NCI-H1930 (cell line): ENCODE data around the gene SLC6A5.

Experiments used
- DNase-seq, 2 experiments: peaks; one replicate each; lab custom pipeline; 2025; lab: John Stamatoyannopoulos, UW

SLC6A5 gene

DNA sequence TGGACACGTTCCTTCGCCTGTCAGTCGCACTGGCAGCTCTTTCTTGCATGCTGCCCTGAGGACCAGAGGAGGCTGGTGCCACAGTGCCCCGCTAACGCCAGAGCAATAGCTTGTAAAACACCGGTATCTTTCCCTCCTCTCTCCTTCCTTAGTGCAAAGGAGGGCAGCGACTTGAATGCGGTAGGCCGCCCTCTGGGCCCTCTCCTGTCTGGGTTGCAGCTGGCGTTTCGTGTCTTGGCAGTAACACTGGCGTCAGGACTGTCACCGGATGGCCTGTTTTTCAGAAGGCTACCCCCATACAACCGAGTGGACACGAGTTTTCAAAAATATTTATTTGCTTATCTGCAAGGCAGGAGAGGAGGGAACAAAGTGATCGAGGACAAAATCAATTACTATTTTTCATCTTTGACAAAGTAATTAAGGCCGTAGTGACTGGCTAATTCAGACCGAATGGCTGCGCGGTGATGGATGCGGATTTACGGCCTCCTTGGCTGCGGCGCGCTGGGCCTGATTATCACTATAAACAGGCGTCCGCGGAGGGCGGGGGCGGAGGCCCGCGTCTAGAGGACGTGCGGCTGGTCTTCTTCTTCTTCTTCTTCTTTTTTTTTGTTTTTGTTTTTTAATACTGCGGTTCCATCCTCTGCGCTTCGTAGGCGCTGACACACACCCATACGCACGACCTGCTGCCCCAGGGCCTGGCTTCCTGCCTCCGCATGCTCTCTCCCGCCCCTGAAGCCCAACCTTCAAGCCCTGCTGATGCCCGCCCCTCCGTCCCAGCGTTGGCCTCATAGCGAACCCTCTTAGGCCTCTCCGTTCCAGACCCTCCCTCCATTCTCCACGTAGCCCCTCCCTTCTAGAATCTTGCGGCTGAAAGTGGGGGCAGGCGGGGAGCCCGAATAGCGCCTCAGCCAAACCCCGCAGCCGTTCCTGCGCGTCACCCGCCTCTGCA is 2.9 kb upstream of the SLC6A5 start:
- DNase-seq = no peak

DNA sequence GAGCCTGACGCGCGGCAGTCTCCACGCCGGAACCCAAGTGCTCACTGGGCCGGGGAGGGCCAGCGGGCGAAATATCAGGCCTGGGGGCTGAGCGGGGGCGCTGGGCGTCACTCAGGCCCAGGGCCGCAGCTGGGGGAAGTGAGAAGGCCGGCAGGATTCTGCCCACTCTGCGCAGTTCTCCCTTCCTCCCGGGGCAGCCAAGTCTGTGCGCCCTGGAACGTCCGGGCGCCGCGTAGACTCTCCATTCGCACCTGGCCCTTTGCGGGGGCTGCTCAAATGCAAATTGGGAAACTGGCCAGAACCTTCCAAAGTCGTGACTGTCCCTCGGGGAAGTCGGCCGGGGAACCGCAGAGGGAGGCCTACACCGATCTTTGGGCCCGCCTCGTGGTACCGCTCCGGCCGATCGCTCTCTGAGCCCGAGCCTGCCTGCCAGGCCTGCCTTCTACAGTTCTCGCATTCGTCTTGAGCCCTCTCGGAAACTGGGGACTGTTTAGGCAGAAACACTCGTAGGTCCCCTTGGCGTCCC is 2.2 kb upstream of the SLC6A5 start:
- no peak for DNase-seq

DNA sequence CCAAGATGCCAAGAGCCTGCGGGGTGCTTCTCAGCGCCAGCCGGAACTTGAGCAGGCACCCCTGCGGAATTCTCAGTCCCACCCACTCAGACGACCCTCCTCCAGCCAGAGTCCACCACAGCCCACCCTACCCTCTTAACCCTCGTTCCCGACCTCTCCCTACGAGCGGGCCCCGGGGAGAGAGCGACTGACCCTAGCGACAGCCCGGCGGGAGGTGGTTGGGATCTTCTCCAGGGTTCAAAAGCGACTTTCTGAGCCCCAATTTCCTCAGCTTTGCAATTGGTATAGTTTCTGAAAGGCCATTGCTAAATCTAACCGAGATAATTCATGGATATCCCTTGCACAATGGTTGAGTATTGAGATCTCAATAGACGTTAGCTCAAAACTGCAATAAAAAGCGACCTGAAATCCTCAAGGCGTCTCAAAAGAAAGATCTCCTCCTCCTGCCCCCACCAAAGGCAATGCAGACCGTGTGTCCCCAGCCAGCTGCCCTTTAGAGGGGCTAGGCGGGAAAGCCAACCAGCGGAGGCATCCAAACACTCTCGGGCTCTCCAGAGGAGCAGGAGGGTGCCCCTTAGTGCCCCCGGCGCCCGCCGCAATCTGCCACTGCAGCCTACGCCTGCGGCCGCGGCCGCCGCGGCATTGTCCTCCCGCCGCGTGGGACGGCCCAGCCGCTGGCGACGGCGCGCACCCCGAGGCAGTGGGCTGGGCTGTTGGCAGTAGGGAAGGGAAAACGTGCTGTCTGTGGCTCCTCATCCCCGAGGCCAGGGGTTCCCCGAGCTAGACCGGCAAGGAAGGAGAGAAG is 1.5 kb upstream of the SLC6A5 start:
- DNase-seq = no peak

DNA sequence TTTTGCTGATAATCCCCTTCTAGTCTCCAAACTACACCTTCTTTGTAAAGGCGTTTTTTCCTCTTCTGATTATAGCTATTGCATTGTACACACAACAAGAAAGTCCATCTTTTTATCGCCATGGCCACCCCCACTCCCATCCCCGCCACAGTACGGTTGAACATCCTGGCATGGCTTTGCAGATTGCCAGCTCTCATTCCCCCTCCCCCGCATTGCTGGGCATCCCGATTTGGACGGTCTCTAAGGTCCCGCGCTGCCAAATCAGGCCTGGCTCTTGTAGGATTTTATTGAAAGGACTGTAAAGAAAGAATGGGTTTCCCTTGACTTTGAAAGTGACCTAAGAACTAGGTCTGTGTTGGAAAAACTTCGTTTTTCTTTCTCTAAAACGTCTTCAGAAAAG is 916 bp upstream of the SLC6A5 start:
- no peak for DNase-seq

DNA sequence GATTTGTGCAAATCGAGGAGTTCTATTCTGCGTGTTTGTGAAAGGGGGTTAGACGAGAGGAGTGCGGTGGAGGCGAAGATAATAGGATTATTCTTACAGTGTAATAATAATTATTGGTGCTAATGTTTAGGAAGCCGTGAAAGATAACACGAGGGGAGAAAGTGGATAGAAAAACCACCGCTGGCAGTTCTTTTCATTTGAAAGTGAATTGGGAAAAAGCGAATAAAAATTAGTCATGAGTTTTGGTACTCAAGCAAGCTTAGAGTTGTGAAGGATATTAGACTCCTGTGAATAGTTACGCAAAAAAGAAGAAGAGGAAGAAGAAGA is 575 bp downstream of the SLC6A5 start:
- DNase-seq = no peak

DNA sequence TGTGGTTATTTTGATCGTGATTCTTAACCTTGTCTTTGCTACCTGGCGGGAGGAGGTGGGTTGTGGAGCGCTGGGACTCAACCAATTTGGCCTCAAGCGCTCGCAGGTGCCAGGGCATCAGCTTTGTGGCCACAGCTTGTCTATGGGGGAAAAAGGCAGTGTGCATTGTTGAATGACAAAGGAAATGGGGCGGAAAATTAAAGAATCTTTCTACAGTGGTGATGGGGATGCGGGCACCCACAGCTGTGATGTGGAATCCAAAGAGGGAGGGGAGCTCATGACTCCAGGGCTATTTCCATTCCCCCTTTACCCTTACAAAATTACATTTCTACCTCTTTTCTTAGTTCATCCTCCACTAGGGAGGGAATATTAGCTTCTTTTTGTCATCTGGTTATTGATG is 1.1 kb downstream of the SLC6A5 start:
- DNase-seq = no peak

DNA sequence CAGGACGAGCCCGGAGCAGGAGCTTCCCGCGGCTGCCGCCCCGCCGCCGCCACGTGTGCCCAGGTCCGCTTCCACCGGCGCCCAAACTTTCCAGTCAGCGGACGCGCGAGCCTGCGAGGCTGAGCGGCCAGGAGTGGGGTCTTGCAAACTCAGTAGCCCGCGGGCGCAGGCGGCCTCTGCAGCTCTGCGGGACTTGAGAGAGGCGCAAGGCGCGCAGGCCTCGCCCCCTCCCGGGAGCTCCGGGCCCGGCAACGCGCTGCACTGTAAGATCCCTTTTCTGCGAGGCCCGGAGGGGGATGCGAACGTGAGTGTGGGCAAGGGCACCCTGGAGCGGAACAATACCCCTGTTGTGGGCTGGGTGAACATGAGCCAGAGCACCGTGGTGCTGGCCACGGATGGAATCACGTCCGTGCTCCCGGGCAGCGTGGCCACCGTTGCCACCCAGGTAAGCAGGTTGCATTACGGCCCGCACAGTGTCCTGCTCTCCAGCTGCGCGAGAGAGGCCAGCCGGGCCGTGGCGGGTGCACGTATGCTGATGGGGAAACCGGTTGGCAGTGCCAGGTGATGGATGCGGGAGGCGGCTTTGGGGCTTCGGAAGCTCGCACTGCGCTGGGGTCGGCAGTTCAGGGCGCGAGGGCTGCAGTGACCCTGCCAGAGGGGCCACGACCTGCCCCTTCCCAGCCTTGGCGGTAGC is 2.0 kb downstream of the SLC6A5 start:
- no peak for DNase-seq

DNA sequence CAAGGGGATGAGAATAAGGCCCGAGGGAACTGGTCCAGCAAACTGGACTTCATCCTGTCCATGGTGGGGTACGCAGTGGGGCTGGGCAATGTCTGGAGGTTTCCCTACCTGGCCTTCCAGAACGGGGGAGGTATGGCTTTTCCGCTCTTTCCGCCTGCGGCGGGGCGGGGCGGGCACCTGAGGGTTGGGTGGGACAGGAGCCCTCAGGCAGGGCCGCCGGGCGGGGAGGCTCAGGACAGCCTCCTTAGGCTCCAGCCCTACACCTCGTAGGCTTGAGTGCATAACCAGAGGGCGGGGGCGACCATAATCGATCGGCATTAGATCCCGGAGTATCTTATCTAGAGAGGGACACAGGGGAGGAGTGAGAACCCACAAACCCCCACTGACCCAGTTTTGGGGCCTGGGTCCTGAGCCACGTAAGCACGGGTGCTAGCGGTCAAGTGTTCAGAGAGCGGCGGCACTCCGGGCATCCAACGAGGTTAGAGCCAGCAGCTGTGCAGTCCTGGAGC is 4.9 kb downstream of the SLC6A5 start:
- DNase-seq = no peak

DNA sequence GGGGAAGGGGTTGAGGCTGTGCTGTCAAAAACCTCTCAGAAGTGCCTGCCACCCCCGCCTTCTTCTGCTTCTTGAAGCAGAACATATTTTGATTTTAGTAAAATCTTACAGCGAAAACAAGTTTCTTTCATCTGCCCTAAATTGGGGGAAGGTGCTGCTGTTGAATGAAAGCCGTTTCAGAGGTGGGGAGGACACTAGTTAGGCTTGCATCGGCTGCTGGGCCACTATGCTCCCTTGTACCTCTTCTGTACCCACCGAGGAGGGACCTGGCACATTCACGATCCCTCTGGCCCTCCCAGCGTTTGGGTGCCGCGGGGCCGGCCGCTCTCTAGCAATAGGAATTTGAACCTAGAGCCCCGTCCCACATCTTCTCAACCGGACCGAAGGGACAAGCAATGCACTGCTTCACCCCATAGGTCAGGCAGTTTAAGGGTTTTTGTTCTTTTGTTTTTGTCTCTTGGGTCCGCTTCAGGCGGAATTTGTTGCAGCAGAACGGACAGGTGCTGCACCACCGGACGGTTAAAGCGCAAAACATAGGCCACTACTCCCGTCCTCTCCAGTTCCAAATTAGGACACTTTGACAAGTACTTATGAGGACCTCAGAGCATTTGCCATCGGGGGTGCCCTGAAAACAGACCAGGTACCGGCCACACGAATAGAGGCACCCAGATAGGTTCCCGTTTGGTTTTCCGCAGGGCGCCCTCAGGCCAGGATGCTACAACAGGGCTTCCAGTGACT is 5.6 kb downstream of the SLC6A5 start:
- no peak for DNase-seq

DNA sequence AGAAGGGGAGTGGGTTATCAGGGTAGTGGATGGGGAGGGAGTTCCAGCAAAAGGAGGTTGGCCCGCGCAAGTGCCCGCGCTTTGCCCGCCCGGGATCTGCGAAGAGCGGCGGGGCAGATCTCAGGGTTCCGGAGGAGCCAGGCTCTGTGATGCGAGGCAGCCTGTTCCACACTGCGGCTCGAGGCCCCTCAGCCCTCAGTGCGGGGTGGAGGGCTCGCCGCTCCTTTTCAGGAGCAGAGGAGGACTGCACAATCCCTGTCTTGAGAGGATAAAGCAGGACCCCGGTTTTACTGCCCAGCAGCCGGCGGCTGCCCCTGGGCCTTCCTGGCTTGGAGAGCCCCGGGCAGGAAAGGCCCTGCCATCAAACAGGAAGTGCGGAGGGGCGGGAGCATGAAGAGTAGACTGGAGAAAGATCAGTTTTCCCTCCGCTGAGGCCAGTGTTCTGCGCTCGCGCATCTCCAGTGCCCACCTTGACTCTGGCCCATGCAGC is 6.2 kb downstream of the SLC6A5 start:
- no peak for DNase-seq

DNA sequence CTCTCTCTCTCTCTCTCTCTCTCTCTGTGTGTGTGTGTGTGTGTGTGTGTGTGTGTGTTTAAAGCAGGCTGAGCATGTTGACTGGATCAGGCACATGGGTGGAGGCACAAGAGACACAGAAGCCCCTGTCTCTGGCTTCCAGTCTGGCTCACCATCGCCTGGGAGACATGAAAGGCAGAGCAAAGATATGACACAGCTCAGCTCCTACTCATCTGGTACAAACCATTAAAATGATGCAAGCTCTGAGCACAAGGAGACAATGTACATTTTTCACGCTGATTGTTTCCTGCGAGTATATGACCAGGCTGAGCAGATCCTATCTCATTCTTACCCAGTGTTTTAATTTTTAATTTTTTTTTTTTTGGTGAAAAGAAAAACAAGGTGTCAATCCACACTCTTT is 9.5 kb downstream of the SLC6A5 start:
- no peak for DNase-seq

DNA sequence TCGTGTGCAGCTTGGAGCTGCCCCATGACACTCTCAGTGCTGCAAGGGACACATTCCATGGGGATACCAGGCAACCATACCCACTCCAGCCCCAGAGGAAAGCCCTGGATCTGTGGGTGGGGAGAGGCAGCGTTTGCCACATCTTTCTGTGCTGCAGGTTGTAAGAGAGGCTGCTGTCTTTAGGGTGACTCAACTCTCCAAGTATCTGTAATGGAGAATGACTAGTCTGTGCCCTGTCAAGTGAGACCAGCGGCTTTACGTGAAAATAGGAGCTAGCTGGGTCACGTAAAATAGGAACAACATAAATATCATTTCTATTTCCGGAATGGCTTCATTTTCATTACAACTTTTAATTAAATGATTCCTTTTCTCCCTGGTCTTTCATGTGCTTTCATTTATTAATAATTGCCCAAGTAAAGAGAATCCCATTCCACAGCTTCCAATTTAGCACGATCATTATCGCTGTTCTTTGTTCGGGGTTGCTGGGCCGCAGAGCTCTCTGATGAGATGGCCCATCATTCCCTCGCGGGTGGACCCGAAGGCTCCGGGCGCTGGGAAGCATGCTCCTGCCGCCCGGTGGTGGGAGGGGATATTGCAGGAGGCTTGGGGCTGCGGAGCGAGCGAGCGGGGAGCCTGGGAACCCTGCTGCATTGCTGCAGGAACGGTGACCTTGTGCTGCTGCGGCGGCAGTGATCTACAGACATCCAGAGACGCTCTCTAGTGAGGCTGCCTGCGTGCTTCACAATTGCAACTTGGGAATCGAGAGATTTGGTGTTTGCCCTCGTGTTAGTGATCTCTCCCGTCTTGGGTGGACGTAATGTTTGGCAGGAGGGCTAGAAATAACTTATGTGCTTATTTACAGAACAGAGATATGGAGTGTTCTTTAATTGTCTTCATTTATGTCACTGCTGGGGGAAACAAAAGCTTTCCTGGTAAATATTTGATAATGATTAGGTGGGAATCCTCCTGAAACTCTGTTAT is 10.6 kb downstream of the SLC6A5 start:
- DNase-seq = peak; percentile 86 to 87

DNA sequence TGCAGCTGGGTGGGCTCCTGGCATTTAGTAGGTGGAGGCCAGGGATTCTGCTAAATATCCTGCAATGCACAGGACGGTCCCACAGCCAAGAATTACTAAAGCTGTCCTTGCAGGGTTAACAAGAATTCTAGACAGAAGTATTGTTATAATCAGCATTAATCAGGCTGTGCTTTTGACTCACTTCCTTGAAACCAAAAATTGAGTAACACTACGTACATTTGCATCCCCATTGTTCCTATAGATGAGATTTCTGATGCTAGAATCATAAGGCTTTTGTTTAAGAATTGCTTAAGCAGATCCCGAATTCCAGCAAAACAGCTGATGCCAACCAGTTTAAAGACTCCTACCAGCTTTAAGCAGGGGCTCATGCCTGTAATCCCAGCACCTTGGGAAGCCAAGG is 11.4 kb downstream of the SLC6A5 start:
- no peak for DNase-seq

DNA sequence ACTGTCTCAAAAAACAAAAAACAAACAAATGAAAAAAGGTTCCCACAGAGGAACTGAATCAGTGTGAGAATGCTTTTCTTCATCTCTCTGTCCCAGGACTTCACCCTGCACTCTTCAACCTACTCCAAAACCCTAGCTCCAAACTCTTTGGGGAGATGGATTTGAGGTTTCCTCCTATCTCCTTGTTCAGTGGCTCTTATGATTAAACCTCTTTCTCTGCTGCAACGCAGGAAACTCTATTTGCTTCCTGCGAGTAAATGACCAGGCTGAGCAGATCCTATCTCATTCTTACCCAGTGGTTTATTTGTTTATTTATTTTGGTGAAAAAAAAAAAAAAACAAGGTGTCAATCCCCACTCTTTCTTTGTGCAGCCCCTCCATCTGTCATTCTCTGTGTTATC is 12.0 kb downstream of the SLC6A5 start:
- DNase-seq = no peak

DNA sequence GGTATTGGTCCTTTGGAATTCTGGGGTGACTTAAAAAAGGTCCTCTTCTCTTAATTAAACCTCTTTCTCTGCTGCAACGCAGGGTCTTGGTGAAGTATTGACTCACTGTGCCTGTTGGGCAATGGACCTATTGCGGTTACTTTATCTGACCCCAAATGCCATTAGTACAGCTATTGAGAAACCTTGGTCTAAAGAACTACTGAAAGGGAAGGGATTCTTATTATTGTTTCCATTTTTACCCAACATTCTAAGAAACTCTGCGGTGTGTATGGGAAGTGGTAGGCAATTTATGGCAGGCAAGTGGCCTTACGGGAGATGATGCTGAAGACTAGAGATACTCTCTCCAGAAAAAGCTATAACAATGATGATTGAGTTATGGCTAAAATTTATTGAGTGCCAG is 12.5 kb downstream of the SLC6A5 start:
- no peak for DNase-seq

DNA sequence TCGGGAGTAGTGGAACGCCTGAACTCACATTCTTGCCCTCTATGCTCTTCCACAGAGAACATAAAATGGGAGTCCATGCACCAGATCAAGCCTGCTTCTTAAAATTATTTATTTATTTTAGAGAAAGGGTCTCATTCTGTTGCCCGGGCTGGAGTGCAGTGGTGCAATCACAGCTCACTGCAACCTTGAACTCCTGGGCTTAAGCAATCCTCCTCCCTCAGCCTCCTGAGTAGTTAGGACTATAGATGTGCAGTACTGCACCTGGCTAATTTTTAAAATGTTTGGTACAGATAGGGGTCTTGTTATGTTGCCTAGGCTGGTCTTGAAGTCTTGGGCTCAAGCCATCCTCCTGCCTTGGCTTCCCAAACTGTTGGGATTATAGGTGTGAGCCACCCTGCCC is 13.0 kb downstream of the SLC6A5 start:
- no peak for DNase-seq

DNA sequence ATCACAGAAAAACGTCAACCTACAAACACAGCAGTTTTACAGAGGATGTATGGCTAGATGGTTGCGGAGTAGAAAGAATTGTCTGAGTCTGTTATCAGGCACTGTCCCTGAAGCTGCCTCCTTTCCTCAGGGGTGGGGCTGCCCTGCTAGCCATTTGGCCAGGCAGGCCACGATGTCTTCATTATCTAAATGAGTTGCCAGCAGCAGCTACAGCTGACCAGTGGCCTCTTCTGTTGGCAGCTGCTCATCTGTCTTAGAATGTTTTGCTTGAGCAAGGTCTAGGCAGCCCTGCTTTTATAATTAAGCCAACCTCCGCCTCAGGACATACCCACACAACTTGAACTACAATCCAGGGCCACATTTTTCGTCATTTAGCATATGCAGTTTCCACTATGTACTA is 17.5 kb downstream of the SLC6A5 start:
- no peak for DNase-seq

DNA sequence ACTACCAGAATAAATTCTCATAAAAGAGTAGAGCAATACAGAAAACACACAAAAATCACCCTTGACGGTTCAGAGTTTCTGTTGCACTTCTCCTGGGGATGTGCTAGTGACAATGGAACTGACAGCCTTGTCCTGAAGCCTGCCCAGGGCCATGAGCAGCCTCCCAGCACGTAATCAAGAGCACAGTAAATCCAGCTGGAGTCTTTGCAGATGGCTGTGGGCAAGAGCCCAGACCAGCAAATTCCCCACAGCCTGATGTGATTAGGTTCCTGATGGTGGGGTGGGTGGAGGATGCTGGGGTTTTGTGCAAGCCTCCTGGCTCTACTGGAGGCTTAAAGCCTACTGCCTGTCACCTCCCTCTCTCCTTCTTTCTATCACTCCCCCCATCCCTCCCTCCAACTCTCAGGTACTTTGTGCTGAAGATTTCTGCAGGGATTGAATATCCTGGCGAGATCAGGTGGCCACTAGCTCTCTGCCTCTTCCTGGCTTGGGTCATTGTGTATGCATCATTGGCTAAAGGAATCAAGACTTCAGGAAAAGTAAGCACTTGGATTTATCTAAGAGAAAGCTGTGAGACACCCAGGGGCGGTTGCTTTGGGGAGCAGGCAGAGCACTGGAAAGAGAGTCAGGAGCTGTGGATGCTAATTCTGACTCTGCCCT is 18.1 kb downstream of the SLC6A5 start:
- no peak for DNase-seq

DNA sequence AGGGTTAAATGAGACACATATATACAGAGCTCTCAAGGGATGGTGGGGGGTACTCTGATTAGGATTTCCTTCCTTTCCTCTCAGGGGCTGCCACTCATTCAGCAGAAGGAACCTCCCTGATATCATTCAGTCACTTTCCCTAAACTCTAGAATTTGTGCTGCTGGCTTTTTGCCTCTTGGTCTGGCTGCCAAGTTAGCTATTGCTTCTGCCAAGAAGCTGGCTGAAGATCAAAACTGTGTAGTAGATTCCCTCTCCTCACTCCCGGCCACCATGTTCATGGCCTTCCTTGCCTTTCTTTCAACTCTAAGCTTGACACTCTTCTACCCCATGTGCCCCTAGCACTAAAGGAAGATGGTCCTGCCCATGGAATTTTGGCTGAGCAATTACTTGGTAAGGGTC is 18.7 kb downstream of the SLC6A5 start:
- DNase-seq = no peak

DNA sequence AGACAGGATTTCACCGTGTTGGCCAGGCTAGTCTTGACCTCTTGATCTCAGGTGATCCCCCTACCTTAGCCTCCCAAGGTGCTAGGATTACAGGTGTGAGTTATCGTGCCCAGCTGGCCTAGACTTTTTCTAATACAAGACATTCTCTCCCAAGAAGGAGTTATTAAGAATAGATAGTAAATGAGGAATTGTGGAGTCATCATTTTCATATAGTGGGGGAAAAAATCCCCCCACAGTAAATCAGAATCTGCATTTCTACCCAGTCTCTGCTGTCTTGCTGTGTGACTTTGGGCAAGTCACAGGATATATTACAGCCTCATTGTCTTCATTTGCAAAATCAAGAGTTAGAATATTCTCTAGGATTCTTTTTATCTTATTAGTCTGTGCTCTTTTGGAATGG is 21.6 kb downstream of the SLC6A5 start:
- DNase-seq = no peak
